Keratinocyte (primary cell): ENCODE measurements around the gene EIF2S2.

Source experiments
- EZH2 ChIP-seq: IDR thresholded peaks from one replicate; pipeline ENCODE4 v1.6.1; 2012; ENCODE audit warnings: inconsistent platforms, mild to moderate bottlenecking, low read length, moderate library complexity
- TF ChIP-seq, protein P1 (sequence below), 3 experiments: IDR thresholded peaks in 1 of 3; conservative IDR thresholded peaks in 1 of 3; optimal IDR thresholded peaks in 1 of 3; 2 replicates in 2 of 3; 3 replicates in 1 of 3; pipeline versions ENCODE3 to v1.5.1; 2011; ENCODE audit warnings: low read length in 3 of 3, mild to moderate bottlenecking in 3 of 3, moderate library complexity in 2 of 3, control low read depth in 1 of 3, inconsistent platforms in 1 of 3; ENCODE audit not compliant: insufficient read depth in 2 of 3; ENCODE audit errors: extremely low read depth in 1 of 3

DNA sequence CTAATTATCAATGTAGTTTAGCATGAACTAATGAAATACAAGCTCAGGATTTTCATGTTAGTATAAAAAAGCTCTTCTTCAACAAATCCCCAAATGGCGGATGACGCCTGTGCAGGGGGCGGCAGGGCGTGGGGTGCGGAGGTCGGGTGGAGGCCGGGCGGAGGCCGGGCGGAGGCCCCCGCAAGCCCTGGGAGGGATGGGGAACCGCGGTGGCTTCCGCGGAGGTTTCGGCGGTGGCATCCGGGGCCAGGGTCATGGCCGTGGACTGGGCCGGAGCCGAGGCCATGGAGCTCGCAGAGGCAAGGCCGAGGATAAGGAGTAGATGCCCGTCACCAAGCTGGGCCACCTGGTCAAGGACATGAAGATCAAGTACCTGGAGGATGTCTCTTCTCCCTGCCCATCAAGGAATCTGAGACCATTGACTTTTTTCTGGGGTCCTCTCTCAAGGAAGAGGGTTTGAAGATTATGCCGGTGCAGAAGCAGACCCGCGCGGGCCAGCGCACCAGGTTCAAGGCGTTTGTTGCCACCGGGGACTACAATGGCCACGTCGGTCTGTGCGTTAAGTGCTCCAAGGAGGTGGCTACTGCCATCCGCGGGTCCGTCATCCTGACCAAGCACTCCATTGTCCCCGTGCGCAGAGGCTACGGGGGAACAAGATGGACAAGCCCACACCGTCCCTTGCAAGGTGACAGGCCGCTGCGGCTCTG lies 10.4 kb upstream of the EIF2S2 start:
- TF ChIP-seq, protein P1, sequence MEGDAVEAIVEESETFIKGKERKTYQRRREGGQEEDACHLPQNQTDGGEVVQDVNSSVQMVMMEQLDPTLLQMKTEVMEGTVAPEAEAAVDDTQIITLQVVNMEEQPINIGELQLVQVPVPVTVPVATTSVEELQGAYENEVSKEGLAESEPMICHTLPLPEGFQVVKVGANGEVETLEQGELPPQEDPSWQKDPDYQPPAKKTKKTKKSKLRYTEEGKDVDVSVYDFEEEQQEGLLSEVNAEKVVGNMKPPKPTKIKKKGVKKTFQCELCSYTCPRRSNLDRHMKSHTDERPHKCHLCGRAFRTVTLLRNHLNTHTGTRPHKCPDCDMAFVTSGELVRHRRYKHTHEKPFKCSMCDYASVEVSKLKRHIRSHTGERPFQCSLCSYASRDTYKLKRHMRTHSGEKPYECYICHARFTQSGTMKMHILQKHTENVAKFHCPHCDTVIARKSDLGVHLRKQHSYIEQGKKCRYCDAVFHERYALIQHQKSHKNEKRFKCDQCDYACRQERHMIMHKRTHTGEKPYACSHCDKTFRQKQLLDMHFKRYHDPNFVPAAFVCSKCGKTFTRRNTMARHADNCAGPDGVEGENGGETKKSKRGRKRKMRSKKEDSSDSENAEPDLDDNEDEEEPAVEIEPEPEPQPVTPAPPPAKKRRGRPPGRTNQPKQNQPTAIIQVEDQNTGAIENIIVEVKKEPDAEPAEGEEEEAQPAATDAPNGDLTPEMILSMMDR (optimal IDR thresholded peaks at IDR 0.05 in 1 of 3, IDR thresholded peaks at IDR 0.05 in 1 of 3, conservative IDR thresholded peaks at IDR 0.05 in 1 of 3; ENCODE audit: extremely low read depth in 1 of 3, insufficient read depth in 2 of 3, low read length in 3 of 3) = no peak
- TF ChIP-seq EZH2 = no peak
